Suprapubic skin (tissue), 4 donors: ENCODE results near the gene ARHGEF17. TPM values are rescaled to one million over a fixed set of nuclear protein-coding genes. Genes with fewer than 3 reads are reported as not detected.

Experiments used
- DNase-seq, 2 donors: peaks; one replicate each; pipeline ENCODE4 v3.0.0-alpha.2; 2019; ENCODE audit warnings: low spot score in 2 of 2
- H3K27ac ChIP-seq: fragments of 200-600 bp; sonication (generic); one replicate; pipeline ENCODE4 v1.5.1; 2019
- H3K27me3 ChIP-seq: fragments of 200-600 bp; sonication (generic); one replicate; pipeline ENCODE4 v1.5.1; 2019
- H3K36me3 ChIP-seq: fragments of 200-600 bp; sonication (generic); one replicate; pipeline ENCODE4 v1.5.1; 2019
- H3K4me1 ChIP-seq: fragments of 200-600 bp; sonication (generic); one replicate; pipeline ENCODE4 v1.5.1; 2019
- H3K4me3 ChIP-seq: fragments of 200-600 bp; sonication (generic); one replicate; pipeline ENCODE4 v1.5.1; 2019; ENCODE audit warnings: mild to moderate bottlenecking
- H3K9me3 ChIP-seq: fragments of 200-600 bp; sonication (generic); one replicate; pipeline ENCODE4 v1.5.1; 2019
- EP300 ChIP-seq: sonication (generic); formaldehyde crosslinking; IDR thresholded peaks from one replicate; pipeline ENCODE4 v1.6.1; 2017; ENCODE audit warnings: antibody characterized with exemption
- POLR2A ChIP-seq, 2 donors: fragments of 450-650 bp; IDR thresholded peaks; one replicate each; pipeline ENCODE4 v1.6.1; 2017; ENCODE audit warnings: antibody characterized with exemption in 2 of 2, mild to moderate bottlenecking in 2 of 2, moderate library complexity in 2 of 2
- POLR2AphosphoS5 ChIP-seq, 3 donors: sonication (generic); formaldehyde crosslinking; IDR thresholded peaks; one replicate each; pipeline ENCODE4 v1.6.1; 2017; ENCODE audit warnings: antibody characterized with exemption in 3 of 3
- WGBS: methylation state at CpG from one replicate; pipeline ENCODE4 v1.1.5; 2018; 5-methylcytosine and 5-hydroxymethylcytosine counted together
- total RNA-seq, 4 donors: library from RNA; depleted of rRNA; stranded (reverse); fragments of >200 nt; gene quantifications; one replicate each; pipeline ENCODE4 v1.1.0, GENCODE V29; 2016
- TF ChIP-seq, protein P1 (sequence below), 2 donors: fragments of 200-600 bp in 1 of 2; fragments of 450-650 bp in 1 of 2; sonication (generic) in 1 of 2; IDR thresholded peaks; one replicate each; pipeline ENCODE4 v1.5.1; 2016 to 2019; ENCODE audit warnings: antibody characterized with exemption in 2 of 2, mild to moderate bottlenecking in 1 of 2, moderate library complexity in 1 of 2

ARHGEF17 gene
- total RNA-seq, 4 donors from 2014 or later: 8.3 to 25.0 (median 9.7) TPM

DNA sequence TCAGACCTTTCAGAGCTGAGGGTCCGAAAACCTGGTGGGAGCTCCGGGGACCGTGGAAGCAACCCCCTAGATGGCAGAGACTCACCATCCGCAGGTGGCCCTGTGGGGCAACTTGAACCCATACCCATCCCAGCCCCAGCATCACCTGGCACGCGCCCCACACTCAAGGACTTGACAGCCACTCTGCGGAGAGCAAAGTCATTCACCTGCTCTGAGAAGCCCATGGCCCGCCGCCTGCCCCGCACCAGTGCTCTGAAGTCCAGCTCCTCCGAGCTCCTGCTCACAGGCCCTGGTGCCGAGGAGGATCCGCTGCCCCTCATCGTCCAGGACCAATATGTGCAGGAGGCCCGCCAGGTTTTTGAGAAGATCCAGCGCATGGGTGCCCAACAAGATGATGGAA lies 2.0 kb downstream of the ARHGEF17 start:
- H3K9me3 ChIP-seq: no peaks in the 10 kb centered on the region
- peaks cover 56% of the 10 kb centered on the region for H3K4me1 ChIP-seq
- H3K36me3 ChIP-seq: no peaks in the 10 kb centered on the region
- peak overlapping the region; percentile 63 for H3K4me3 ChIP-seq
- TF ChIP-seq POLR2A (IDR thresholded peaks at IDR 0.05): no peak
- TF ChIP-seq, protein P1, sequence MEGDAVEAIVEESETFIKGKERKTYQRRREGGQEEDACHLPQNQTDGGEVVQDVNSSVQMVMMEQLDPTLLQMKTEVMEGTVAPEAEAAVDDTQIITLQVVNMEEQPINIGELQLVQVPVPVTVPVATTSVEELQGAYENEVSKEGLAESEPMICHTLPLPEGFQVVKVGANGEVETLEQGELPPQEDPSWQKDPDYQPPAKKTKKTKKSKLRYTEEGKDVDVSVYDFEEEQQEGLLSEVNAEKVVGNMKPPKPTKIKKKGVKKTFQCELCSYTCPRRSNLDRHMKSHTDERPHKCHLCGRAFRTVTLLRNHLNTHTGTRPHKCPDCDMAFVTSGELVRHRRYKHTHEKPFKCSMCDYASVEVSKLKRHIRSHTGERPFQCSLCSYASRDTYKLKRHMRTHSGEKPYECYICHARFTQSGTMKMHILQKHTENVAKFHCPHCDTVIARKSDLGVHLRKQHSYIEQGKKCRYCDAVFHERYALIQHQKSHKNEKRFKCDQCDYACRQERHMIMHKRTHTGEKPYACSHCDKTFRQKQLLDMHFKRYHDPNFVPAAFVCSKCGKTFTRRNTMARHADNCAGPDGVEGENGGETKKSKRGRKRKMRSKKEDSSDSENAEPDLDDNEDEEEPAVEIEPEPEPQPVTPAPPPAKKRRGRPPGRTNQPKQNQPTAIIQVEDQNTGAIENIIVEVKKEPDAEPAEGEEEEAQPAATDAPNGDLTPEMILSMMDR (IDR thresholded peaks at IDR 0.05): no peak
- no peak for TF ChIP-seq POLR2AphosphoS5 (IDR thresholded peaks at IDR 0.05)
- TF ChIP-seq EP300: no peak
- H3K27me3 ChIP-seq: no peaks in the 10 kb centered on the region
- H3K27ac ChIP-seq: peak overlapping the region; percentile 92
- 83% methylated on average over 12 of the region's 16 CpGs for WGBS
- DNase-seq: no peak

DNA sequence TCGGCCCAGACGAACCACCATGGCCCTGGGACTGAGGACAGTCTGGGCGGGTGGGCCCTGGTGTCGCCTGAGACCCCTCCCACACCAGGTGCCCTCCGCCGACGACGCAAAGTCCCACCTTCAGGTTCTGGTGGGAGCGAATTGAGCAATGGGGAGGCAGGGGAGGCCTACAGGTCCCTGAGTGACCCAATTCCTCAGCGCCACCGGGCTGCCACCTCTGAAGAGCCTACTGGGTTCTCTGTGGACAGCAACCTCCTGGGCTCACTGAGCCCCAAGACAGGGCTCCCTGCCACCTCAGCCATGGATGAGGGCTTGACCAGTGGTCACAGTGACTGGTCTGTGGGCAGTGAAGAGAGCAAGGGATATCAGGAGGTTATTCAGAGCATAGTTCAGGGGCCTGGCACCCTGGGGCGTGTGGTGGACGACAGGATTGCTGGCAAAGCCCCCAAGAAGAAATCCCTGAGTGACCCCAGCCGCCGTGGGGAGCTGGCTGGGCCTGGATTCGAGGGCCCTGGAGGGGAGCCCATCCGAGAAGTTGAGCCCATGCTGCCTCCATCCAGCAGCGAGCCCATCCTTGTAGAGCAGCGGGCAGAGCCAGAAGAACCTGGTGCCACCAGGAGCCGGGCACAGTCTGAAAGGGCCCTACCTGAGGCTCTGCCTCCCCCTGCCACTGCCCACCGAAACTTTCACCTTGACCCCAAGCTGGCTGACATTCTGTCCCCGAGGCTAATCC lies 2.8 kb downstream of the ARHGEF17 start:
- peak in 1 of 2 donors; percentile 65 for DNase-seq
- peak overlapping the region; percentile 63 for H3K4me3 ChIP-seq

DNA sequence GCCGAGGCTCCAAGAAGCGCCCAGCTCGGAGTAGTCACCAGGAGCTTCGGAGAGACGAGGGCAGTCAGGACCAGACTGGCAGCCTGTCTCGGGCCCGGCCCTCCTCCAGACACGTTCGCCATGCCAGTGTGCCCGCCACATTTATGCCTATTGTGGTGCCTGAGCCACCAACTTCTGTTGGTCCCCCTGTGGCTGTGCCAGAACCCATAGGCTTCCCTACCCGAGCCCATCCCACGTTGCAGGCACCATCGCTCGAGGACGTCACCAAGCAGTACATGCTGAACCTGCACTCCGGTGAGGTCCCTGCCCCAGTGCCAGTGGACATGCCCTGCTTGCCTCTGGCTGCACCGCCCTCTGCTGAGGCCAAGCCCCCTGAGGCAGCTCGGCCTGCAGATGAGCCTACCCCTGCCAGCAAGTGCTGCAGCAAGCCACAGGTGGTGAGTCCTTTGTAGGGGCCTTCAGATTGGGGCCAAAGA lies 3.4 kb downstream of the ARHGEF17 start:
- Histone ChIP-seq H3K9me3 (no peaks in the 10 kb centered on the region), H3K27me3 (no peaks in the 10 kb centered on the region), H3K36me3 (no peaks in the 10 kb centered on the region), H3K27ac (no peak overlapping the region), H3K4me1 (peaks cover 61% of the 10 kb centered on the region), H3K4me3 (peak overlapping the region; percentile 63)
- TF ChIP-seq EP300: no peak
- TF ChIP-seq POLR2A (IDR thresholded peaks at IDR 0.05): no peak
- TF ChIP-seq, protein P1 (IDR thresholded peaks at IDR 0.05): no peak
- no peak for TF ChIP-seq POLR2AphosphoS5 (IDR thresholded peaks at IDR 0.05)
- DNase-seq: peak in 1 of 2 donors; percentile 63
- WGBS: 64% methylated on average over 8 of the region's 18 CpGs

More for the DNA sequence above, 2.8 kb downstream of the ARHGEF17 start:
- Histone ChIP-seq H3K9me3 (no peaks in the 10 kb centered on the region), H3K27ac (peak overlapping the region; percentile 14), H3K27me3 (no peaks in the 10 kb centered on the region), H3K36me3 (no peaks in the 10 kb centered on the region), H3K4me1 (peaks cover 60% of the 10 kb centered on the region)
- no peak for TF ChIP-seq POLR2A (IDR thresholded peaks at IDR 0.05)
- 90% methylated on average over 2 of the region's 22 CpGs for WGBS

DNA sequence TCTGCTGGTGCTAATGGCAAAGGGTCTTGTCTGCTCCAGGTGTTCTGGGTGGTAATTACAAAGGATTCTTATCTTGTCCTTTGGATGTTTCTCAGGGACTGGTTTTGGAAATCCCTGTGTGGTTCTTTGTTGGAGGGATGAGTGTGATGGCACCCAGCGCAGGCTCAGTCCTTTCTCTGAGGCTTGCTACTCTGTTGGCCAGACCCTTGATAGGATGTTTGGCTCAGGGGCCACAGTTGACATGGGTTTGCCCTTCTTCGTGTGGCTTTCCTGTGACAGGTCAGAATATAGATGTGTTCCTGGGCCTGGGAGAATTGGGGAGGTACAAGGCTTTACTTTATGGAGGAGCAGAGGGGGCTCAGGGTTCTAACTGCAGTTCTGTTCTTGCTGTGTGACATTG lies 4.0 kb downstream of the ARHGEF17 start:
- no peaks in the 10 kb centered on the region for H3K9me3 ChIP-seq
- H3K36me3 ChIP-seq: no peaks in the 10 kb centered on the region
- DNase-seq: no peak
- H3K4me3 ChIP-seq: peak overlapping the region; percentile 63
- WGBS: 85% methylated on average over 2 of the region's 2 CpGs
- H3K27me3 ChIP-seq: no peaks in the 10 kb centered on the region
- TF ChIP-seq POLR2A (IDR thresholded peaks at IDR 0.05) (no peak), EP300 (no peak), POLR2AphosphoS5 (IDR thresholded peaks at IDR 0.05) (no peak)
- TF ChIP-seq, protein P1 (IDR thresholded peaks at IDR 0.05): no peak
- peaks cover 57% of the 10 kb centered on the region for H3K4me1 ChIP-seq
- no peak overlapping the region for H3K27ac ChIP-seq

DNA sequence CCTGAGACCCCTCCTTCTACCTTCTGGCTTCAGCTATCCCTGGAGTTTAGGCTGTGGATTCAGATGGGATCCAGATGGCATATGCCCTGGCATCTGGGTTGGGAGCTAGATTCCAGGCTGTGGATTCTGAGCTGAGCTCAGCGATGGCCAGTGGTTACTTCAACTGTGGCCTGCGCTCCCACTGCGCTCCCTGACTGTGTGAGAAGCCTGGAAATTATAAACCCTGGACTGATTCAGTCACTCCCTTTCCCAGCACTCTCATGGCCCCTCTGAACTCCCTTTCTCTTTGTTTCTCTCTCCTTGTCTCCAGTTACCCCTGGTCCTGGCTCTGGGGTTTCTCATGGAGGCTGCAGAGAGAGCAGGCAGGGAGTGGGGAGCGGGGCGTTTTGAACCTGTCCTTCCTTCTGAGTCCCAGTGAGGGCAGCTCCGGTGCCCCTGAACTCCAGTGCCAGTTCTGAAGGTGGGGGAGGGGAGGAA lies 4.8 kb downstream of the ARHGEF17 start:
- Histone ChIP-seq H3K27ac (peak overlapping the region; percentile 30), H3K27me3 (no peaks in the 10 kb centered on the region), H3K9me3 (no peaks in the 10 kb centered on the region), H3K36me3 (no peaks in the 10 kb centered on the region), H3K4me3 (peak overlapping the region; percentile 63), H3K4me1 (peaks cover 51% of the 10 kb centered on the region)
- 49% methylated on average over 6 of the region's 6 CpGs for WGBS
- TF ChIP-seq EP300 (no peak), POLR2AphosphoS5 (IDR thresholded peaks at IDR 0.05) (no peak), POLR2A (IDR thresholded peaks at IDR 0.05) (no peak)
- TF ChIP-seq, protein P1 (IDR thresholded peaks at IDR 0.05): no peak
- no peak for DNase-seq
